Daoy (cell line): Measurements from ENCODE around the gene FOXP2. TPM values are rescaled to one million over a fixed set of nuclear protein-coding genes. Genes with fewer than 3 reads are reported as not detected.
A peak's percentile ranks its signal among the peaks of the same experiment; 100 is the strongest.
"Not testable (repeated sequence)": the region's sequence is repeated elsewhere in the genome, so short reads cannot be mapped to it uniquely, and the experiment has no call there.

Experiments used
- DNase-seq: peaks from one replicate; pipeline ENCODE4 v3.0.0-alpha.2; 2015; ENCODE audit warnings: low read depth
- total RNA-seq: library from RNA; depleted of rRNA; stranded (reverse); fragments of >200 nt; shearing (Covaris generic); gene quantifications from 2 replicates; pipeline ENCODE4 v1.2.3, GENCODE V29; 2014

FOXP2 gene
- total RNA-seq, 1 experiment from 2014 or later = 1.7 TPM

GRCh38 chr7:114502454-114503254, 88.0 kb downstream of the FOXP2 start:
- DNase-seq = peak; percentile 66

GRCh38 chr7:114504586-114504985, 90.0 kb downstream of the FOXP2 start:
- no peak for DNase-seq

- no peak for DNase-seq
Measured at GRCh38 chr7:114507381-114507780, 92.8 kb downstream of the FOXP2 start.

GRCh38 chr7:114508086-114508485, 93.5 kb downstream of the FOXP2 start:
- peak; percentile 5 for DNase-seq

- not testable (repeated sequence) for DNase-seq
Measured at GRCh38 chr7:114510824-114511223, 96.2 kb downstream of the FOXP2 start.

GRCh38 chr7:114519240-114519639, 104.6 kb downstream of the FOXP2 start:
- DNase-seq = no peak

GRCh38 chr7:114522081-114522480, 107.5 kb downstream of the FOXP2 start:
- no peak for DNase-seq

- no peak for DNase-seq
Measured at GRCh38 chr7:114527589-114527988, 113.0 kb downstream of the FOXP2 start.

- peak; percentile 13 for DNase-seq
Measured at GRCh38 chr7:114530057-114530611, 115.5 kb downstream of the FOXP2 start.

- no peak for DNase-seq
Measured at GRCh38 chr7:114531326-114531725, 116.7 kb downstream of the FOXP2 start.

GRCh38 chr7:114533131-114533530, 118.5 kb downstream of the FOXP2 start:
- no peak for DNase-seq

- no peak for DNase-seq
Measured at GRCh38 chr7:114534953-114535352, 120.3 kb downstream of the FOXP2 start.

- peak; percentile 36 for DNase-seq
Measured at GRCh38 chr7:114539575-114539974, 125.0 kb downstream of the FOXP2 start.

- no peak for DNase-seq
Measured at GRCh38 chr7:114540291-114540690, 125.7 kb downstream of the FOXP2 start.

- not testable (repeated sequence) for DNase-seq
Measured at GRCh38 chr7:114547346-114547745, 132.7 kb downstream of the FOXP2 start.

GRCh38 chr7:114548081-114548980, 133.7 kb downstream of the FOXP2 start:
- DNase-seq = no peak

GRCh38 chr7:114554781-114555537, 140.3 kb downstream of the FOXP2 start:
- DNase-seq = peak; percentile 76

- no peak for DNase-seq
Measured at GRCh38 chr7:114567416-114567815, 152.8 kb downstream of the FOXP2 start.

- no peak for DNase-seq
Measured at GRCh38 chr7:114569220-114569619, 154.6 kb downstream of the FOXP2 start.

GRCh38 chr7:114574384-114574783, 159.8 kb downstream of the FOXP2 start:
- no peak for DNase-seq

GRCh38 chr7:114575098-114575497, 160.5 kb downstream of the FOXP2 start:
- no peak for DNase-seq

GRCh38 chr7:114580963-114581362, 166.3 kb downstream of the FOXP2 start:
- not testable (repeated sequence) for DNase-seq
